Ammon's horn (tissue), 1 donor: ENCODE data around the gene GTSE1.

ENCODE experiments used
- DNase-seq: peaks from one replicate; pipeline ENCODE4 v3.0.0-alpha.2; 2016; ENCODE audit warnings: low spot score

GTSE1 gene

DNA sequence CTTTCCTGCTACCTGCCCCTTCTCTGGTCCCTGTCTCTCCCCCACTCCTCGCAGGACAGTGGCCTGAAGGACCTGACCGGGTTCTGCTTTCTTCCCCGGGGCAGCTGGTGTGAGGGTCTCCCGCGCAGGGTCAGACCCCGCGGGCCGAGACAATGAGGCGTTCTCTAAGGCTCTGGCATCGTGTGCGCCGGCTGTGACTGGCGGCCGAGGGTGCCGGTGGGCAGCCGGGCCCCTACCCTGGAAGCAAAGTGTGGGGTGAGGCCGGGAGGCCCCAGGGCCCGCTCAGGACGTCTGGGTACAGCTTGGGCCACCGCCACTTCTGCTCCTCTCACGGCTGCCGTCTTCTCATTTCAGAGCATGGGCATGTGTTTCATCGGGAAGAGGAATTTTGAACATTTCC lies 55.1 kb downstream of the GTSE1 start:
- DNase-seq, result no peak

DNA sequence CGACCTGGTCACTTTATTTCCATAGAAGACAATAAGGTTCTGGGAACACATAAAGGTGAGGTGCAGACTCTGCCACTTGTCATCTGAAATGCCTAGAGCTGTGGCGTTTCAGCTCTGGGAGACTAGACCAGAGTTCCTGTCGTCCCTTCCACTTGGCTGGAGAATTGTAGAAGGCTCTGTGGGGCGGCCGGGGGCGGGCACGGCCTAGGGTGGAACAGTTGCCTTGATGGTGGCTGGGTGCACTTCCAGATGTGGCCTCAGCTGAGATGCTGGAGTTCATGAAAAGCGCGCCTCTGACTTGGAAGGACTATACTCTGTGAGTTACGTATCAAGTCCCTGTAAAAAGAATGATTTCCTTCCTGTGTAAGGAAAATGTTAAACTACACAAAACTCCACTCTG lies 55.6 kb downstream of the GTSE1 start:
- no peak for DNase-seq

DNA sequence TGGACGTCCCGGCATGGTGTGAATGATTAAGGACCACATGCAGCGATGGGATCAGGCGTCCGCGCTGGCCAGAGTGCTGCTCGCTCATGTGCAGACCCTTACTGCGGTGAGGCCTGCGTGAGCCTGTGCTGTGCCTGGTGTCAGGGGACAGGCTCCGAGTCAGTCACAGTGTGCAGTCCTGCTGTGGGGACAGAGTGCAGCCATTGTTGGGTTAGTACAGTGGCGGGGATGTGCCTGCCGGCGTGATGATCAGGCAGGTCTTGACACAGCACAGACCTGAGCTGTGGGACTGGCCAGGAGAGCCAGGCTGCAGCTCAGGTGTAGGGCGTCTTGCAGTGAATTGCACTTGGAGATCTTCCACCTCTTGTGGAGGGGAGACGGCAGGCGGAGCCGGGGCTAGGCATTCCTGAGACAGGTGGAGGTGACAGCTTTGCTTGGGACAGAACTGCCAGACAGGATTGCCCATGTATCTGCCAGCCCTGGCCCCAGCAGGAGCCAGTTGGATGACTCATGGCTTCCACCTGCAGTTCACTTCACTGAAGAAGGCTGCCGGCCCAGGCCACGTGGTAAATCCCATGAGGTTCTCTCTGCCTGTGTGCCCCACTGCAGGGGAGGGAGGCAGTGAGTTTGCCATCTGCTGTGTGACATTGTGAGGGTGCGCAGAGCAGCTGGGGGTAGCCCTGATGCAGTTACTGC lies 56.2 kb downstream of the GTSE1 start:
- peak; percentile 71 for DNase-seq

DNA sequence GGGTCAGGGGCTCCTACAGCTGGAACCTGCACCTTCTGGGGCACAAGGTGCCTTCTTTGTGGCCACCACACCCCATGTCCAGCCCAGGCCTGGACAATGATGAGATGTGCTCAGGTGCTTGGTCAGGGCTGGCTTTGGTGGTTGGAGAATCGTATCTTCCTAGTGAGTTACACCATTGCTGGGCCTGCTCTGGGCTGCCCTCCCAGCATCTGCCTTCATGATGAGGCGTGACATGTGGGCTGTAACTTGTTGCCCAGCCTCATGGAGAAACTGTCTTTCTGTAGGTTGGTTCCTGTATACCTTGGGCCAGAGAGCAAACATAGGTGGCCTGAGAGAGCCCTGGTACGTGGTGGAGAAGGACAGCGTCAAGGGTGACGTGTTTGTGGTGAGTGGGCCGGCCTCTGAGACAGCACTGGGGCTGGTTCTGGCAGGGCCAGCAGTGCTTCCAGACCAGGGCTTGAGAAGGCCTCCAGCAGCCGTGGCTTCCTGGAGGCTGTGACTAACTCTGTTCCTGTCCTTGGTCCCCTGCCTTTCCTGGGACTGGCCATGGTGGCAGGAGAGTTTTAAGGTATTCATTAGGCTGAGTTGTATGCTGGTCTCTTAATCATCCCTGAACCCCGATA lies 56.9 kb downstream of the GTSE1 start:
- no peak for DNase-seq

DNA sequence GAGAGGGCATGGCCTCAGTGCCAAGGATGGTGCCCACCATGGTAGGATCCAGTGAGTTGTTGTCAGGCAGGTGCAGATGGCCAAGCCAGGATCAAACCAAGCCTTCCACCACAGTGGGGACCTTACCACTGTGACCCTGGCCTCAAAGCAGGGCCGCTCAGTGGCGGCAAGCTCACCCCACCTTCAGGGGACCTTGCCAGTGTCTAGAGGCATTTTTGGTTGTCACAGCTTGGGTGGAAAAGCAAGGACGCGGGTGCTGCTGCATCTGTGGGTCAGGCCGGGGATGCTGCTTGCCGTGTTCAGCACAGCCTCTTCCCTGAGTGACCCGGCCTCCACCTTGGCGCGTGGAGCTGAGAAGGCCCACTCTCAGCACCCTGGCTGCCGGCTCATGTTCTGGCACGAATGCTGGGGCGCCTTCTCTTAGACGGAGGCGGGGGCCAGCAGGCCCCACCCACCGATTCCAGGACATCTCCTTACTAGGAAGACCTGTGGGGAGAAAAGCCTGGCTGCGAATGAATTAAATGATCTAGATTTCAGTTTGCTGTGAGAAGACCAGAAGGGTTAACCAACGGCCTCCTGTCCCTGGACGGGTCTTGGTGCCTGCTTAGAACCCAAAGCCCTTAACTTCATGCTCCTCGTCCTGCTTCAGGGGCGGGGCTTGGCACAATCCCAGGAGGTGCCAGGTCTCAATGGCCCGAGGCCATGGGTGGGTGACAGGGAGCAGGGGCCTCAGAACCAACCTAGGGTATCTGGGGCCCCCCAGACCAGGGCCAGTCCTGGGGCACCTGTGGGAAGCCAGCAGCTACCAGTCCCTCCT lies 57.7 kb downstream of the GTSE1 start:
- DNase-seq, result no peak

DNA sequence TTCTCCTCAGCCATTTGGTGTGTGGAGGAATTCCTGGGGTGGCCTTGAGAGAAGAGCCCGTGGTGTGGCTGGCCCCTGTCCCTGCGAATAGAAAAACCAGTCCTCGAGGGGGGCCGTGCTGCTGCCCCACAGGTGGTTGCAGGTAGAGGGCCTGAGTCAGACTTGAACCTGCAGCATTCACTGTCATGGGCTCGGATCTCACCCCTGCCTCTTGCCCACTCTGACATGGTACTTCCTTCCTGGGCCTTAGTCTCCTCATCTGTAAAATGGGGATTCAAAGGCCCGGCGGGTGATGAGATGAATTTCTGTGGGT lies 58.3 kb downstream of the GTSE1 start:
- DNase-seq, result no peak

DNA sequence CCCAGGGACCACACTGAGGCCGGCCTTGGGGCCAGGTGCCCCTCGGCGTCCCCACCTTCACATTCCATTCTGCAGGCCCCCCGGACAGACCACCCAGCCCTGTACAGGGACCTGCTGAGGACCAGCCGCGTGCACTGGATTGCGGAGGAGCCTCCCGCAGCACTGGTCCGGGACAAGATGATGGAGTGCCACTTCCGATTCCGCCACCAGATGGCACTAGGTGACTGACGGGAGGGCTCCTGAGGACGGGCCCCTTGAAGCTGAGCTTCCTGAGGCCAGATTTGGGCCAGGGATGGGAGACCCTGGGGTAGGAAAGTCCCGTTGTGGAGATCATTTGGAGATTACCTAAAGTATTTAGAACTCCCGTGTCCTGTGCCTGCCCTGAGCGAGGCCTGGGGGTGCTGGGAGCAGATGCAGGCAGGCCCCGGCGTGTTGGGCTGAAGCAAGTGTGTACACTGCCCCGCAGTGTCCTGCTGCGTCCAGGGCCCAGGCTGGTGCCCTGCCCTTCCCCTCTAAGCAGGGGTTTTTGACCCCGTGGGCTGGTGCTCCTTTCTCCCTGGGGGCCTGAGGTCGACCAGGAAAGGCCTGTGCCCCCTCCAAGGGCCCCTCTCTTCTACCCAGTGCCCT lies 58.8 kb downstream of the GTSE1 start:
- peak; percentile 74 for DNase-seq

DNA sequence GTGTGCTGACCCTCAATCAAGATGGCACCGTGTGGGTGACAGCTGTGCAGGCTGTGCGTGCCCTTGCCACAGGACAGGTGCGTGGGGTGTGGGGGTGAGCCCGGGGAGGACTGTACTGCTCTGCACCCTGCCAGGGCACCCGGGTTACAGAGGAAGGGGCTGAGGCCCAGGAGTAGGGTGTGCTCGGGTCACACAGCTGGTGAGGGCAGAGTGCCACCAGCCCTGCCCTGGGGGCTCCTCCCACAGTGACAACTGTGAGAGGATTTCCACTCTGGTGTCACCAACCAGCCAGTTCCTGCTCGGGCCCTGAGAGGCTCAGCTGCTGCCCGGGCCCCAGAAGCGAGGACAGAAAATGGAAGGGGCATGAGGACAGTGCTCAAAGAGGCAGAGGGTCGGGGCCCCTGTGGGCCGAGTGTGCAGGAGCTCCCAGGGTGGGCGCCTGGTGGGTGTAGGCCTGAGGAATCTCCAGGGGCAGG lies 59.4 kb downstream of the GTSE1 start:
- DNase-seq, result no peak

DNA sequence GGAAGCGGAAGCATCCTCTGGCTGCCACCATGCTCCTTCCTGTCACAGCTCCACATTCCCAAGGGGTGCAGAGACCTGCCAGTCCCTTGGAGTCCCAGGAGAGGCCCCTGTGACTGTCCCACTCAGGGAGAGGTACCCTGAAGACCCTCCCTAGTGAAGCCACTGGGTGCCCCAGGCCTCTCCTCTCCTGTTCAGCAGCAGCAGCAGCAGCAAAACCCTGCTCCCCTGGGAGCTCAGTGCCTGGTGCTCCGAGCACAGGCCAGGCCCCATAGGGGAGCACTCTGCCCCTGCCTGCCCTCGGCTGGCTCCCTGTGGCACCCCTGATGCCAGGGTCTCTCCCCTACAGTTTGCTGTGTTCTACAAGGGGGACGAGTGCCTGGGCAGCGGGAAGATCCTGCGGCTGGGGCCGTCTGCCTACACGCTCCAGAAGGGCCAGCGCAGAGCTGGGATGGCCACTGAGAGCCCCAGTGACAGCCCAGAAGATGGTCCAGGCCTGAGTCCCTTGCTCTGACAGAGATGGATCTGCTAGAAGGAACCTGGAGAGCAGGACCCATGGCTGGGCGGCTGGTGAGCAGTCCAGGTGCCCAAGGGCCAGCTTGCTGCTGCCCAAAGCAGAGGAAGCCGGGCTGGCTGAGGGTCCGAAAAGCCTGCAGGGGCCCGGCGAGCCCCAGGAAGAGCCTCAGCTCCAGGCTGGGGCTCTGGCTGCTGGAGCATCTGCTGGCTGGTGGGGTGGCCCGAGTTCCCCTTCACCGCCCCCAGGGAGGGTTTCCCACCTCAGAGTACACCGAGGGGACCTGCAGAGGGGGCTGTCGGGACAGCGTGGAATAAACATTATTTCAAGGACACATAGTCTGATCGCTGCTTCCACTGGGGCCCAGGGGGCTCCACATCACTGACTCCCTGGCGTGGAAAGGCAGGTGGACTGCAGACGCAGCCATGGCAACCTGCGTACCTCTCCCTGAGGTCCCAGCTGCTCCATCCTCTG lies 60.1 kb downstream of the GTSE1 start:
- DNase-seq, result no peak

DNA sequence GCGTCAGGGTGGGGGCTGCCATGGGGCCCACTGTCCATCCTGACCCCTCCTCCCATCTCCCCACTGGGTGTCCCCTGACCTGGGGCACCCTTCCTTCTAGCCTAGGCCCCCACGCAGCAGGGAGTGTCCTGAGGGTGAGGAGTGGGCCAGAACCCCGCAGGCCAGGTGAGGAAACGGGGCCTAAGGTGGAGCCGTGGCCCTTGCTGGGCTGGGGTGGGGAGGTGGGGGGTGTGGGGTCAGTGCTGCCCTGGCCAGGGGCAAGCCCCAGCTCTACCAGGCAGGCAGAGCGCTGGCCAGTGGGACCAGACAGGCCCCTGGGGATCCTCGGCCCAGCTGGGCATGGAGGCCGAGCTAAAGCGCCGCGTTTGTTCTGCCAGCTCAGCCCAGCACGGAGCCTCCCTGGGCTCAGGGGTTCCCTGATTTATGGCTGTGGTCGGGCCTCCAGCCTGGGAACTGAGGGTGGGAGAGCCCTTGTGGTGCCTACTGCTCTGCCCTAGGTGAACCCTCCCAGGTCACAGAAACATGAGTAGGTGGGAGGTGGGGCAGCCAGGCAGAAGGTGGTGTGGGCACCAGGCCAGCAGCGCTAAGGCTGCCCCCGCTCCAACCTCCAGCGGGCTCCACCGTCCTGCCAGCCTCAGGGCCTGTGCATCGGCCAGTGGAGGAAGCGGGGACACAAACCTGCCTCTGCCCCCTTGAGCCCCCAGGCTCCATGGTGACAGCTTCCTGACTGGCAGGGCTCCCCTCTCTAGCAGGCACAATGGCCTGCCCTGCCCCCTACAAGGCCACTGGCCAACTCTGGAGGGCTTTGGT lies 61.2 kb downstream of the GTSE1 start:
- no peak for DNase-seq

DNA sequence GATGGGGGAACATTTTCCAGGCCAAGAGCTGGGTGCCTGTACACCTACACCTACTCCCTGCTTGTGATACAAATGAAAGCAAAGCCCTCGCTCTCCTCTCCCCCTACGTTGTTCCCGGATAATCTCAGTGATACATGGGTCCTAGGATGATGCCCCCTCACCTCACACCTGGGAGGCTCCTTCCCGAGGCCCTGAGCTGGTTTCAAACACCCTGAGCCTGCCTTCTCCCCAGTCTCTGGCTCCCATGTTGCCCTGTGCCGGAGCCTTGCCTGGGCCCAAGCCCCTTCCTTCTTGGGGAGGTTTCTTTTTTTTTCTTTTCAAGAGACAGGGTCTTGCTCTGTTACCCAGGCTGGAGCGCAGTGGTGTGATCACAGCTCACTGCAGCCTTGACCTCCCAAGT lies 62.1 kb downstream of the GTSE1 start:
- no peak for DNase-seq

DNA sequence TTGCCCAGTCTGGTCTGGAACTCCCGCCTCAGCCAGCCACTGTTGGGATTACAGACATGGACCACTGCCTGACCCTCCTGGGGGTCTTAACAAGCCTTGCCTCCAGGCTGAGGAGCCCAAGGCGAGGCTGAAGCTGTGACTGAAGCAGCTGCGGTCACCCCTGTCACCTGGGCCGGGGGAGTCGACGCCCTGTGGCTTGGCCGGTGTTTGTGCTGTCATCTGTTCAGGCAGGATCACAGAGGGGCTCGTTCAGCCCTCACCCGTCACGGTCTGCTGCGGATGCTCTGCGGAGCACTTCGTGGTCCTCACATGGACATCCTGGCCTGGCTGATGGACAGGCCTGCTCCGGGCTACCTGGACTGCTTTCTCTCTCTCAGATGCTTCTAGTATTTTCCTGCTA lies 62.7 kb downstream of the GTSE1 start:
- DNase-seq, result no peak

DNA sequence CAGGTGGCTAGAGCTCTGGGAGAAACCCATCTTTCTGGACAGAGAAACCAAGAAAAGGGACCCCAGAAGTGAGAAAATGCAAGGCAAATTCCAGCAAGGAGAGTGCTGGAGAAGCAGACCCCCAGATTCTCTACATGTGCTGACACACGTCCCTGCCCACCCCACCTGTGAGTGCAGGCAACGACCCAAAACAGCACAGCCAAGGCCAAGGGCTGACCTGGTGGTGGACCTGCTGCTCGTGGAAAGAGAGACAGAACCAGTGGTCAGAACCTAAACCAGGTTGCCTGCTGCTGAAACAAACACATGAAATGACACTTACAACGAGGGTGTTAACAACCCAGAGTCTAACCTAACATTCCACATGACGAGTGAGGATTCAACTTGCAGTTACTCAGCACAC lies 63.4 kb downstream of the GTSE1 start:
- no peak for DNase-seq

DNA sequence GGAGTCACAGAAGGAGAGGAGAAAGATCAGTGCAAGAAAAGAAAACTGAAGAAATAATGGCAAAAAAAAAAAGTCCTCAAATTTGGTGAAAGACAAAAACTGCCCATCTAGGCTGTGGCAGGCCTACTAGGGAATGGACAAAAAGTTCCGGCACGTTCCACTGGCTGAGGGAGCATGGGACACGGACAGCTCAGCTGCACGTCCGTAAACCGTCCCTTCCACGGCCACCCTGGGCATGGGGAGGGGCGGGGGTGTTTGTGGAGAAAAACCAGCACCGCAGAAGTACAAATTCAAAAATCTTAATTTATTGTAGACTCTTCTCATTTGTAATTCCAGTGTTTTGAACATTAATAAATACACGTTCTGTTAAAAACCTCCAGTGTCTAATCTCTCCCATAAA lies 64.2 kb downstream of the GTSE1 start:
- DNase-seq, result no peak

DNA sequence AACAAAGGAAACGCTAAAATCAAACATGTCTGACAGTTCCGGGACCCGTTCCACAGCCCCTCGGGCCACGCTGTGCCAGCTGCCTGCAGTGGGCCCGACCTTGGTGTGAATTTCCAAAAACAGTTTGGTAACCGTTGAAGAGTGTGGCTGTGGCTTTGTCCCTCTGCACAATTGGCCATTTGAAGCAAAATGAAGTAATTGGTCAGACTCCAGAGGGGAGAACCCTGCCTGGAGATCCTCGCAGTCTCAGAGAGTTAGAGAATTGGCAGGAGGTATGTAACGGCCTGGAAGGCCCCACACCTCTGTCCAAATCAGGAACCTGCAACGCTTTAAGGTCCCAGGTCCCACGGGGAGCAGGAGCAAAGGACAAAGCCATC lies 65.1 kb downstream of the GTSE1 start:
- no peak for DNase-seq

DNA sequence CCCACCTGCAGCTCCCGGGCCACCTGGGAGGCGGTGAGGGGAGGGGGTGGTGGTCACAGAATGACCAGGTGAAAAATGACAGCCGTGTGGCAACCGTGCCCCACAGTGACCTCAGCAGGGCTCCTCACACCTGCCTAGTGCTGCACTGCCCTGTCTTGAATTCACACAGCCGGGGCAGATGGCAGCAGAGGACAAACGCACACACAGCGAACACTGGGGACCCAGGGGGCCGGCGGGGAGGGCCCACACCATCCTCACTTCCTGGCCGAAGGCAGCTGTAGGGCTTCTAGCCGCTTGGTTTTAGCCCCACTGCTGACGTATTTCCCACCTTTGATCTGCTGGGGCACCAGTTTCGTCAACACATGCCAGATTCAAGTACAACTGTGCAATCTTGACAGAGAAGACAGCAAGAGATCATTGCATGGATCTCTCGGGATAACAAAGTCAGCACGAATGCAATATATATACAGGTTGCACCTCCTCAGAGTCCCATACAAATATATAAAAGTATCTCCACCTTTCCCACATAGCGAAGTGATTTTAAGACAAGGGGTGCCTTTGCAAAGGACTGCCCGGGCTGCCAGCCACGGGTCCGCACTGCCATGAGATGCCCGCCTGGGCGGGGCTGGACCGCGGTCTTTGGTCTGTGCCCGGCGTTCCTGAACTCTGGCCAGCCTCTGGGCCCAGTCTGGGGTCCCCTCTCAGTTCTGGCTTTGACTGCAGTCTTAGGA lies 65.7 kb downstream of the GTSE1 start:
- no peak for DNase-seq

DNA sequence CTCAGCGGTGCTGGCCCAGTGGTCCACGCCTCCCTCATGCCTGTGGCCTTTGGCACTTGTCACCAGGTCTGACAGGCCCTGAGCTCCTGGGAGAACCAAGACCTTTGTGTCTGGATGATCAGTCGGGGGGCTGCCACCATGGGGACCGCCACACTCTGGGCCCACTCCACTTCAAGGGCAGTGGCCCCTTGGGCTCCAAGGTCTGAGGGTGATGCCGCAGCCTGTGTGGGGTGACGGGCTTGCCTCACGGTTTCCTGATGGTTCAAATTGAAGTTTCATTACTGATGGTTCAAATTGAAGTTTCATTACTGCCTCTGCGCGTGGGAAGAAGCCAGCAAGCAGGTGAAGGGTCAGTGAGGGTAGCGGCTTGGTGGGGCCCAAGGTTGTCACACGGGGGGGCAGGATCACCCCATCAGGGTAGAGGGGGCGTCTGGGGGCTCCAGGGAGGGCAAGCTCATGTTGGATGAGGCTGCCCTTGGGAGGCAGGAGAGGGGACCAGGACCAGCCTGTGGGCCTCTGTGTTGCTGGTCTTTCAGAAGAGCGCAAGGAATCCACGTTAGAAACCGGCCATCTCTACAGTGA lies 66.4 kb downstream of the GTSE1 start:
- DNase-seq, result no peak

DNA sequence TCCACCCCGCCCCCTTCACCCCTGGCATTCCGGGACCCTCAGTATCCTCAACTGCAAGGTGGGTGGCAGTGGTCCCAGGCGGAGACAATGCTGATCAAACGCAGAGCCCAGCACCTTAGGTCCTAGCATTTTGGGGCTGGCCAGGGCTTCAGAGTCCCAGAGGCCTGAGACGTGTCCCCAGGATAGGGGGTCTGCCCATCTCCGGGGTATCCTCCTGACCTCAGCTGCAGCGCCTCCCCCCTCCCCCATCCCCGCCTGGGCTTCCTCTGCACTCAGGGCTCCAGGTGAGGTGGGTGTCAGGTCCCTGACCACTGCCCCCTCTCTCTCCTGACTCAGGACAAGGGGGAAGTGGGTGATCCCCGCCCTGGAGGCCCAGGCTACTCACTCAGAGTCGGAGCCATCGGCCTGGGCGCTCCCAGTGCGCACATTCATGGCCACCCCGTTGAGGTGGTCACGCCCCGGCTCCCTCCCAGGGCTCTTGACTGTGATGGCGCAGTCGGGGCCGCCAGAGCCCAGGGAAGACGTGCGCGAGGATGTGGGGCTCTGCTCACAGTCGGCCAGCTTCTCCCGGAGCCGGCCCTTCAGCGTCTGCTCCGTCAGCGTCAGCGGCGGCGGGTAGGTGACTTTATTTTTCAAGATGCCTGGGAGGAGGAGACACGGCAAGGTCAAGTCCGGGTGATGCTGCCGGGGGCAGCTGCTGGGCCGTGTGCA lies 67.1 kb downstream of the GTSE1 start:
- DNase-seq, result no peak
